ENCODE measurements around the gene UXS1. TPM values are rescaled to one million over a fixed set of nuclear protein-coding genes. Genes with fewer than 3 reads are reported as not detected.

Gene UXS1
- total RNA-seq, 1 donor: 96.9 TPM

GRCh38 chr2:106105151-106105922 lies 88.8 kb downstream of the UXS1 start:
- H3K27me3 ChIP-seq (ENCODE audit: insufficient read depth, low read length): no peaks in the 10 kb centered on the region
- H3K4me1 ChIP-seq (ENCODE audit: insufficient read depth, low read length): no peaks in the 10 kb centered on the region
- H3K9me3 ChIP-seq (ENCODE audit: low read depth, low read length): no peaks in the 10 kb centered on the region
- H3K4me3 ChIP-seq (ENCODE audit: low read length): no peak overlapping the region

- no peaks in the 10 kb centered on the region for H3K27me3 ChIP-seq (ENCODE audit: insufficient read depth, low read length)
- no peak overlapping the region for H3K4me3 ChIP-seq (ENCODE audit: low read length)
- no peaks in the 10 kb centered on the region for H3K4me1 ChIP-seq (ENCODE audit: insufficient read depth, low read length)
- no peaks in the 10 kb centered on the region for H3K9me3 ChIP-seq (ENCODE audit: low read depth, low read length)
These were observed 89.6 kb downstream of the UXS1 start for GRCh38 chr2:106104332-106105062.

GRCh38 chr2:106099691-106100090 lies 94.4 kb downstream of the UXS1 start:
- H3K4me1 ChIP-seq (ENCODE audit: insufficient read depth, low read length): peaks cover 26% of the 10 kb centered on the region
- no peaks in the 10 kb centered on the region for H3K9me3 ChIP-seq (ENCODE audit: low read depth, low read length)
- H3K4me3 ChIP-seq (ENCODE audit: low read length): no peak overlapping the region
- no peaks in the 10 kb centered on the region for H3K27me3 ChIP-seq (ENCODE audit: insufficient read depth, low read length)

GRCh38 chr2:106098664-106099063 lies 95.4 kb downstream of the UXS1 start:
- Histone ChIP-seq H3K4me1 (ENCODE audit: insufficient read depth, low read length) (peaks cover 35% of the 10 kb centered on the region), H3K27me3 (ENCODE audit: insufficient read depth, low read length) (no peaks in the 10 kb centered on the region), H3K4me3 (ENCODE audit: low read length) (no peak overlapping the region), H3K9me3 (ENCODE audit: low read depth, low read length) (no peaks in the 10 kb centered on the region)

GRCh38 chr2:106098081-106098480 lies 96.0 kb downstream of the UXS1 start:
- Histone ChIP-seq H3K27me3 (ENCODE audit: insufficient read depth, low read length) (no peaks in the 10 kb centered on the region), H3K9me3 (ENCODE audit: low read depth, low read length) (no peaks in the 10 kb centered on the region), H3K4me3 (ENCODE audit: low read length) (no peak overlapping the region), H3K4me1 (ENCODE audit: insufficient read depth, low read length) (peaks cover 35% of the 10 kb centered on the region)

GRCh38 chr2:106097038-106098000 lies 96.8 kb downstream of the UXS1 start:
- no peaks in the 10 kb centered on the region for H3K27me3 ChIP-seq (ENCODE audit: insufficient read depth, low read length)
- no peak overlapping the region for H3K4me3 ChIP-seq (ENCODE audit: low read length)
- no peaks in the 10 kb centered on the region for H3K9me3 ChIP-seq (ENCODE audit: low read depth, low read length)
- peaks cover 35% of the 10 kb centered on the region for H3K4me1 ChIP-seq (ENCODE audit: insufficient read depth, low read length)

GRCh38 chr2:106096299-106097037 lies 97.6 kb downstream of the UXS1 start:
- peaks cover 35% of the 10 kb centered on the region for H3K4me1 ChIP-seq (ENCODE audit: insufficient read depth, low read length)
- H3K4me3 ChIP-seq (ENCODE audit: low read length): peak overlapping the region; percentile 25
- no peaks in the 10 kb centered on the region for H3K27me3 ChIP-seq (ENCODE audit: insufficient read depth, low read length)
- no peaks in the 10 kb centered on the region for H3K9me3 ChIP-seq (ENCODE audit: low read depth, low read length)

GRCh38 chr2:106095478-106096298 lies 98.4 kb downstream of the UXS1 start:
- H3K27me3 ChIP-seq (ENCODE audit: insufficient read depth, low read length): no peaks in the 10 kb centered on the region
- H3K4me1 ChIP-seq (ENCODE audit: insufficient read depth, low read length): peaks cover 35% of the 10 kb centered on the region
- H3K9me3 ChIP-seq (ENCODE audit: low read depth, low read length): no peaks in the 10 kb centered on the region
- H3K4me3 ChIP-seq (ENCODE audit: low read length): peak overlapping the region; percentile 25

- Histone ChIP-seq H3K4me1 (ENCODE audit: insufficient read depth, low read length) (peaks cover 40% of the 10 kb centered on the region), H3K4me3 (ENCODE audit: low read length) (no peak overlapping the region)
These were observed 99.8 kb downstream of the UXS1 start for GRCh38 chr2:106094131-106094841.

GRCh38 chr2:106090916-106091618 lies 103.0 kb downstream of the UXS1 start:
- Histone ChIP-seq H3K4me3 (ENCODE audit: low read length) (no peak overlapping the region), H3K9me3 (ENCODE audit: low read depth, low read length) (no peaks in the 10 kb centered on the region), H3K4me1 (ENCODE audit: insufficient read depth, low read length) (peaks cover 28% of the 10 kb centered on the region), H3K27me3 (ENCODE audit: insufficient read depth, low read length) (no peaks in the 10 kb centered on the region)

More at GRCh38 chr2:106094131-106094841, 99.8 kb downstream of the UXS1 start:
- H3K9me3 ChIP-seq (ENCODE audit: low read depth, low read length): no peaks in the 10 kb centered on the region
- H3K27me3 ChIP-seq (ENCODE audit: insufficient read depth, low read length): no peaks in the 10 kb centered on the region

- Histone ChIP-seq H3K27me3 (ENCODE audit: insufficient read depth, low read length) (no peaks in the 10 kb centered on the region), H3K4me1 (ENCODE audit: insufficient read depth, low read length) (peaks cover 28% of the 10 kb centered on the region), H3K9me3 (ENCODE audit: low read depth, low read length) (no peaks in the 10 kb centered on the region), H3K4me3 (ENCODE audit: low read length) (no peak overlapping the region)
These were observed 104.5 kb downstream of the UXS1 start for GRCh38 chr2:106089611-106090010.

GRCh38 chr2:106085181-106085940 lies 108.7 kb downstream of the UXS1 start:
- peaks cover 19% of the 10 kb centered on the region for H3K4me1 ChIP-seq (ENCODE audit: insufficient read depth, low read length)

More at GRCh38 chr2:106085181-106085940, 108.7 kb downstream of the UXS1 start:
- H3K4me3 ChIP-seq (ENCODE audit: low read length): no peak overlapping the region
- no peaks in the 10 kb centered on the region for H3K9me3 ChIP-seq (ENCODE audit: low read depth, low read length)
- H3K27me3 ChIP-seq (ENCODE audit: insufficient read depth, low read length): no peaks in the 10 kb centered on the region
